RWPE2 (cell line): ENCODE measurements around the gene PPM1H.
A peak's percentile ranks its signal among the peaks of the same experiment; 100 is the strongest.

Experiments
- ATAC-seq: fragments of 200-7000 bp; cut with Tn5 transposase; 3 replicates; pipeline ENCODE4 v1.9.1; 2021; ENCODE audit warnings: low read depth
- DNase-seq: peaks from one replicate; pipeline ENCODE4 v3.0.0-alpha.2; 2020; ENCODE audit warnings: low spot score
- H3K27ac ChIP-seq: fragments of 450-650 bp; 2 replicates; pipeline ENCODE4 v1.5.1; 2017; ENCODE audit warnings: mild to moderate bottlenecking; ENCODE audit not compliant: poor library complexity, severe bottlenecking
- H3K27me3 ChIP-seq: fragments of 250-450 bp; sonication (Bioruptor Pico); 2 replicates; pipeline ENCODE4 v1.5.1; 2021; ENCODE audit warnings: mild to moderate bottlenecking, moderate library complexity; ENCODE audit not compliant: insufficient read depth, poor library complexity, severe bottlenecking
- H3K36me3 ChIP-seq: fragments of 250-450 bp; sonication (Bioruptor Pico); 2 replicates; pipeline ENCODE4 v1.5.1; 2020; ENCODE audit warnings: low read depth, mild to moderate bottlenecking, moderate library complexity
- H3K4me1 ChIP-seq: fragments of 250-450 bp; sonication (Bioruptor Pico); 2 replicates; pipeline ENCODE4 v1.5.1; 2021; ENCODE audit warnings: mild to moderate bottlenecking, moderate library complexity; ENCODE audit not compliant: insufficient read depth, poor library complexity, severe bottlenecking
- H3K4me3 ChIP-seq: fragments of 250-450 bp; sonication (Bioruptor Pico); 2 replicates; pipeline ENCODE4 v1.5.1; 2021; ENCODE audit warnings: mild to moderate bottlenecking, moderate library complexity; ENCODE audit not compliant: severe bottlenecking
- H3K9me3 ChIP-seq: fragments of 250-450 bp; sonication (Bioruptor Pico); 2 replicates; pipeline ENCODE4 v1.5.1; 2021; ENCODE audit warnings: mild to moderate bottlenecking, moderate library complexity; ENCODE audit not compliant: severe bottlenecking
- CTCF ChIP-seq: fragments of 450-650 bp; IDR thresholded peaks from one replicate; pipeline ENCODE4 v1.5.1; 2017; ENCODE audit warnings: mild to moderate bottlenecking, moderate library complexity; ENCODE audit not compliant: poor library complexity, severe bottlenecking

The PPM1H gene

DNA sequence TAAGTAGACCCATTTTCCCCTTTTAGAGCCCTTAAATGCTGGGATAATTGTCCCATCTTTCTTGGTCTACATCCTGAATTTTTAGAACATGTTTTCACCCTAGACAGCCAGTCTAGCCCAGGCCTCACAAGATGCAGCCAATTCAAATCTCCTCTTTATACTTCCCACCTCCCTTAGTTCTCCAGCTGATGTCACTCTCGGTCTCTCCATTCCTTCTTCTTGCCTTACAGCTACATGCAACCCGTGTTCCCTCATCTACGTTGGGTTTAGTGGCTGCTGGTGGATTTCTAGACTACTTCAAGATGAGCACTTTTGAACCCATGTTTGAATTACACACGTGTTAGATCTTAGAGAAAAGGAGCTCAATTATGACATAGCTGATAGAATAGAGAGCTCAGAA, 132.0 kb downstream of the PPM1H start:
- TF ChIP-seq CTCF, result peak; percentile 13
- H3K36me3 ChIP-seq, result no peaks in the 10 kb centered on the region
- no peaks in the 10 kb centered on the region for H3K27me3 ChIP-seq
- ATAC-seq (no peak), DNase-seq (no peak)
- no peaks in the 10 kb centered on the region for H3K9me3 ChIP-seq
- H3K4me3 ChIP-seq, result no peak overlapping the region
- H3K27ac ChIP-seq, result no peak overlapping the region
- H3K4me1 ChIP-seq, result peaks cover 6% of the 10 kb centered on the region

DNA sequence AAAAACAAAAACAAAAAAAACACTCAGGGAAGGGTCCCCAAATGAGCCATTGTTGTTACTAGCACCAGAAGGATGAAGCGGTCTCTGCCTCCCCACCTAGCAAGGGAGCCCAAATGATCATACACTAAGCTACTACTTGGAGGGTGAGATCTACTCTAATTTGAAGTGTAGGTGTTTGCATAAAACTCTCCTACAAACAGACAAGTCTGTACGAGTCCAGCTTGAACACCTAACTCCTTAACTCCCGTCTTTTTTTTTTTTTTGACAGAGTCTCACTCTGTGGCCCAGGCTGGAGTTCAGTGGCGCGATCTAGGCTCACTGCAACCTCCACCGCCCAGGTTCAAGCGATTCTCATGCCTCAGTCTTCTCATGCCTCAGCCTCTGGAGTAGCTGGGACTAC, 132.6 kb downstream of the PPM1H start:
- ATAC-seq, result no peak
- Histone ChIP-seq H3K4me1 (peaks cover 6% of the 10 kb centered on the region), H3K27ac (no peak overlapping the region), H3K9me3 (no peaks in the 10 kb centered on the region), H3K36me3 (no peaks in the 10 kb centered on the region), H3K4me3 (no peak overlapping the region), H3K27me3 (no peaks in the 10 kb centered on the region)
- DNase-seq, result no peak
- TF ChIP-seq CTCF, result no peak

- TF ChIP-seq CTCF, result no peak
- ATAC-seq (no peak), DNase-seq (no peak)
- H3K4me3 ChIP-seq, result no peak overlapping the region
- H3K27me3 ChIP-seq, result no peaks in the 10 kb centered on the region
- no peak overlapping the region for H3K27ac ChIP-seq
- no peaks in the 10 kb centered on the region for H3K9me3 ChIP-seq
- peaks cover 6% of the 10 kb centered on the region for H3K4me1 ChIP-seq
- no peaks in the 10 kb centered on the region for H3K36me3 ChIP-seq
Observed at GRCh38 chr12:62801796-62802195, 133.2 kb downstream of the PPM1H start.

- Histone ChIP-seq H3K27me3 (no peaks in the 10 kb centered on the region), H3K9me3 (no peaks in the 10 kb centered on the region), H3K27ac (no peak overlapping the region), H3K4me3 (no peak overlapping the region), H3K4me1 (peaks cover 6% of the 10 kb centered on the region), H3K36me3 (no peaks in the 10 kb centered on the region)
- ATAC-seq (no peak), DNase-seq (no peak)
- no peak for TF ChIP-seq CTCF
Observed at GRCh38 chr12:62800707-62801400, 134.1 kb downstream of the PPM1H start.

DNA sequence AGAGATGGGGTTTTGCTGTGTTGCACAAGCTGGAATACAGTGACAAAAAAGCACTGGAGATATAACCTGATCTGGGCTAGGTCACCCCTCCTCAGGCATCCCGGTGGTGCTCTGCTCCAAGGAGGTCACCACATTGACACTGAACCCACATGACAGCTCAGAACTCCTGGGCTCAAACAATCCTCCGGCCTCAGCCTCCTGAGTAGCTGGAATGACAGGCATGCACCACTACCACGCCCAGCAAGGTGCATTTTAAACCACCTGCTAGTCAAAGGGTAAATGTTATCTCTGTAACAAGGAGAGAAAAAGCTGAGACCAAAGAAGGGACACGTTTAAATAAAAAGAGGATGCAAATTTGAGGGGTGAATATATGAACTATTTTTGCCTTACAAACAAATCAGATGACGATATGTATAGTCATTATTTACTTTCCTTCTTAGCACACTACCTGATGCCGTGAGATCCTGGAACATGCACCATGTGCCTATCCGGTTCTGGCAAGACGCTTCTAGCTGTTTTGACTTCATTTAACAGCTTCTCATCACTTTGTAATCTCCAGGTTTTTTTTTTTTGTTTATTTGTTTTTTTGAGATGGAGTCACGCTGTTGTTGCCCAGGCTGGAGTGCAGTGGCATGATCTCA, 135.1 kb downstream of the PPM1H start:
- peak; percentile 81 for ATAC-seq
- no peak for TF ChIP-seq CTCF
- Histone ChIP-seq H3K4me1 (peaks cover 6% of the 10 kb centered on the region), H3K27ac (no peak overlapping the region), H3K27me3 (no peaks in the 10 kb centered on the region), H3K4me3 (no peak overlapping the region), H3K36me3 (no peaks in the 10 kb centered on the region), H3K9me3 (no peaks in the 10 kb centered on the region)
- DNase-seq, result no peak
